HG03025 (cell line): ENCODE measurements around the gene NPB.

Experiments used
- ATAC-seq: cut with Tn5 transposase; IDR thresholded peaks from one replicate; pipeline ENCODE4 v1.9.1; 2021; ENCODE audit warnings: mild to moderate bottlenecking, moderate library complexity; ENCODE audit not compliant: unreplicated experiment, low FRiP score

The NPB gene

GRCh38 chr17:81923302-81924260, 21.5 kb downstream of the NPB start:
- ATAC-seq: no peak

- no peak for ATAC-seq
Observed at GRCh38 chr17:81924557-81925532, 22.8 kb downstream of the NPB start.

GRCh38 chr17:81925860-81926450, 23.9 kb downstream of the NPB start:
- ATAC-seq: no peak

GRCh38 chr17:81926451-81927151, 24.6 kb downstream of the NPB start:
- ATAC-seq: peak; percentile 23

GRCh38 chr17:81927152-81927652, 25.2 kb downstream of the NPB start:
- ATAC-seq: peak; percentile 22

GRCh38 chr17:81927653-81928543, 25.9 kb downstream of the NPB start, which contains the start of gene MAFG:
TSS of gene MAFG (minus strand) at chr17:81927735. CDS start at chr17:81923185, 4,550 bp downstream.
- ATAC-seq: peak; percentile 46

GRCh38 chr17:81928544-81929252, 26.7 kb downstream of the NPB start:
- no peak for ATAC-seq

GRCh38 chr17:81929253-81930141, 27.5 kb downstream of the NPB start:
- no peak for ATAC-seq

GRCh38 chr17:81930142-81931125, 28.4 kb downstream of the NPB start:
- no peak for ATAC-seq

GRCh38 chr17:81931189-81931556, 29.1 kb downstream of the NPB start:
- no peak for ATAC-seq

GRCh38 chr17:81931557-81932332, 29.7 kb downstream of the NPB start:
- ATAC-seq: no peak

GRCh38 chr17:81932333-81932983, 30.4 kb downstream of the NPB start:
- ATAC-seq: no peak

- no peak for ATAC-seq
Observed at GRCh38 chr17:81933178-81933699, 31.2 kb downstream of the NPB start.

- no peak for ATAC-seq
Observed at GRCh38 chr17:81934098-81934757, 32.2 kb downstream of the NPB start.
